ENCODE data around the gene DLST.

The DLST gene

GRCh38 chr14:74891870-74892269 is 10.2 kb downstream of the DLST start:
- Histone ChIP-seq H3K4me1 (ENCODE audit: low read length) (no peaks in the 10 kb centered on the region), H3K9me3 (ENCODE audit: insufficient read depth, low read length) (no peaks in the 10 kb centered on the region), H2AFZ (ENCODE audit: low read depth, low read length) (no peak overlapping the region), H3K36me3 (replicated peaks; ENCODE audit: low read depth, low read length) (peaks cover 63% of the 10 kb centered on the region), H3K27ac (ENCODE audit: low read length) (no peak overlapping the region), H4K20me1 (ENCODE audit: insufficient read depth, low read length) (no peaks in the 10 kb centered on the region), H3K27me3 (ENCODE audit: low read depth, low read length) (no peaks in the 10 kb centered on the region), H3K9ac (ENCODE audit: low read length) (no peak overlapping the region), H3K4me3 (ENCODE audit: low read length) (no peak overlapping the region), H3K4me2 (ENCODE audit: low read length) (no peak overlapping the region), H3K79me2 (ENCODE audit: low read length) (peaks cover 21% of the 10 kb centered on the region)
- TF ChIP-seq CTCF (IDR thresholded peaks at IDR 0.05; ENCODE audit: low read depth, low read length) (no peak), EZH2phosphoT487 (IDR thresholded peaks at IDR 0.05; ENCODE audit: low read depth) (no peak)

GRCh38 chr14:74892745-74893144 is 11.0 kb downstream of the DLST start:
- peaks cover 13% of the 10 kb centered on the region for H3K79me2 ChIP-seq (ENCODE audit: low read length)
- H3K27me3 ChIP-seq (ENCODE audit: low read depth, low read length): no peaks in the 10 kb centered on the region
- no peak overlapping the region for H3K4me3 ChIP-seq (ENCODE audit: low read length)
- H3K27ac ChIP-seq (ENCODE audit: low read length): no peak overlapping the region
- no peak overlapping the region for H3K4me2 ChIP-seq (ENCODE audit: low read length)
- no peaks in the 10 kb centered on the region for H3K9me3 ChIP-seq (ENCODE audit: insufficient read depth, low read length)
- no peaks in the 10 kb centered on the region for H3K4me1 ChIP-seq (ENCODE audit: low read length)
- no peak overlapping the region for H3K9ac ChIP-seq (ENCODE audit: low read length)
- H4K20me1 ChIP-seq (ENCODE audit: insufficient read depth, low read length): no peaks in the 10 kb centered on the region
- TF ChIP-seq EZH2phosphoT487 (IDR thresholded peaks at IDR 0.05; ENCODE audit: low read depth) (no peak), CTCF (IDR thresholded peaks at IDR 0.05; ENCODE audit: low read depth, low read length) (no peak)
- no peak overlapping the region for H2AFZ ChIP-seq (ENCODE audit: low read depth, low read length)
- peaks cover 71% of the 10 kb centered on the region for H3K36me3 ChIP-seq (replicated peaks; ENCODE audit: low read depth, low read length)

- TF ChIP-seq CTCF (IDR thresholded peaks at IDR 0.05; ENCODE audit: low read depth, low read length) (no peak), EZH2phosphoT487 (IDR thresholded peaks at IDR 0.05; ENCODE audit: low read depth) (no peak)
- Histone ChIP-seq H3K27me3 (ENCODE audit: low read depth, low read length) (no peaks in the 10 kb centered on the region), H3K27ac (ENCODE audit: low read length) (no peak overlapping the region), H3K4me3 (ENCODE audit: low read length) (no peak overlapping the region), H3K4me1 (ENCODE audit: low read length) (no peaks in the 10 kb centered on the region), H3K4me2 (ENCODE audit: low read length) (no peak overlapping the region), H3K36me3 (replicated peaks; ENCODE audit: low read depth, low read length) (peaks cover 73% of the 10 kb centered on the region), H2AFZ (ENCODE audit: low read depth, low read length) (no peak overlapping the region), H3K9ac (ENCODE audit: low read length) (no peak overlapping the region), H4K20me1 (ENCODE audit: insufficient read depth, low read length) (no peaks in the 10 kb centered on the region), H3K79me2 (ENCODE audit: low read length) (peaks cover 4% of the 10 kb centered on the region; the same call in 1 of the 2 replicates), H3K9me3 (ENCODE audit: insufficient read depth, low read length) (no peaks in the 10 kb centered on the region)
Measured at GRCh38 chr14:74893614-74894091, 11.9 kb downstream of the DLST start.

GRCh38 chr14:74896400-74896799 is 14.7 kb downstream of the DLST start:
- H3K4me3 ChIP-seq (ENCODE audit: low read length): no peak overlapping the region

More at GRCh38 chr14:74896400-74896799, 14.7 kb downstream of the DLST start:
- H3K9me3 ChIP-seq (ENCODE audit: insufficient read depth, low read length): no peaks in the 10 kb centered on the region
- H3K4me2 ChIP-seq (ENCODE audit: low read length): no peak overlapping the region
- TF ChIP-seq EZH2phosphoT487 (IDR thresholded peaks at IDR 0.05; ENCODE audit: low read depth) (no peak), CTCF (IDR thresholded peaks at IDR 0.05; ENCODE audit: low read depth, low read length) (no peak)
- no peaks in the 10 kb centered on the region for H4K20me1 ChIP-seq (ENCODE audit: insufficient read depth, low read length)
- peaks cover 79% of the 10 kb centered on the region for H3K36me3 ChIP-seq (replicated peaks; ENCODE audit: low read depth, low read length)
- H3K79me2 ChIP-seq (ENCODE audit: low read length): no peaks in the 10 kb centered on the region
- H3K4me1 ChIP-seq (ENCODE audit: low read length): no peaks in the 10 kb centered on the region
- no peak overlapping the region for H3K9ac ChIP-seq (ENCODE audit: low read length)
- H3K27me3 ChIP-seq (ENCODE audit: low read depth, low read length): no peaks in the 10 kb centered on the region
- H2AFZ ChIP-seq (ENCODE audit: low read depth, low read length): no peak overlapping the region
- no peak overlapping the region for H3K27ac ChIP-seq (ENCODE audit: low read length)
